HEK293 (cell line): Measurements from ENCODE around the gene SLC30A7.

ENCODE experiments used
- CTCF ChIA-PET: fragments of 350-600 bp; formaldehyde crosslinking; extraction: SDS; loops from one replicate; lab custom pipeline; 2021; ENCODE audit warnings: antibody characterized with exemption; lab: Yijun Ruan, JAX
- POLR2A ChIA-PET: fragments of 300-600 bp; formaldehyde crosslinking; extraction: SDS; loops from one replicate; lab custom pipeline; 2020; ENCODE audit warnings: antibody characterized with exemption, inconsistent platforms; lab: Yijun Ruan, JAX
- H3K27ac ChIP-seq: fragments of 200-500 bp; sonication (Bioruptor generic); 2 replicates; pipeline ENCODE4 v1.5.1; 2014; ENCODE audit warnings: low read depth, low read length, control low read depth, inconsistent platforms; ENCODE audit errors: extremely low read depth
- H3K36me3 ChIP-seq, 2 experiments: fragments of 200-500 bp in 1 of 2; sonication (Bioruptor generic) in 1 of 2; 1 replicate in 1 of 2; 2 replicates in 1 of 2; pipeline ENCODE4 v1.5.1; 2014 to 2017; ENCODE audit warnings: inconsistent platforms in 2 of 2, low read length in 2 of 2; ENCODE audit not compliant: control insufficient read depth in 2 of 2, insufficient read depth in 1 of 2
- H3K4me1 ChIP-seq: fragments of 200-500 bp; sonication (Bioruptor generic); 2 replicates; pipeline ENCODE4 v1.5.1; 2014; ENCODE audit warnings: mild to moderate bottlenecking, low read length, inconsistent platforms; ENCODE audit not compliant: control insufficient read depth, insufficient read depth
- H3K4me3 ChIP-seq: 2 replicates; pipeline ENCODE4 v1.5.1; 2011; ENCODE audit warnings: low read depth, mild to moderate bottlenecking, control low read depth, low read length, moderate library complexity
- H3K9me3 ChIP-seq: fragments of 200-500 bp; sonication (Bioruptor generic); 2 replicates; pipeline ENCODE4 v1.5.1; 2014; ENCODE audit warnings: low read depth, low read length, inconsistent platforms; ENCODE audit not compliant: control insufficient read depth, insufficient read depth
- GFI1B ChIP-seq: fragments of 450-650 bp; formaldehyde crosslinking; IDR thresholded peaks from 2 replicates; pipeline ENCODE4 v1.5.1; 2016; ENCODE audit warnings: missing biosample characterization, missing genetic modification characterization
- KLF1 ChIP-seq: fragments of 450-650 bp; formaldehyde crosslinking; IDR thresholded peaks from 2 replicates; pipeline ENCODE4 v1.5.1; 2016; ENCODE audit warnings: missing biosample characterization, missing genetic modification characterization
- OSR2 ChIP-seq: fragments of 450-650 bp; formaldehyde crosslinking; IDR thresholded peaks from 2 replicates; pipeline ENCODE4 v1.5.1; 2016; ENCODE audit warnings: missing biosample characterization, missing genetic modification characterization
- REPIN1 ChIP-seq: fragments of 450-650 bp; formaldehyde crosslinking; IDR thresholded peaks from 2 replicates; pipeline ENCODE4 v1.5.1; 2017; ENCODE audit warnings: missing biosample characterization, missing genetic modification characterization, low read depth
- SP2 ChIP-seq: fragments of 450-650 bp; formaldehyde crosslinking; IDR thresholded peaks from 2 replicates; pipeline ENCODE4 v1.5.1; 2016; ENCODE audit warnings: missing biosample characterization, missing genetic modification characterization
- SP3 ChIP-seq: fragments of 450-650 bp; formaldehyde crosslinking; IDR thresholded peaks from 2 replicates; pipeline ENCODE4 v1.5.1; 2016; ENCODE audit warnings: missing biosample characterization, missing genetic modification characterization
- TRIM28 ChIP-seq: IDR thresholded peaks from 2 replicates; pipeline ENCODE4 v1.6.1; 2011; ENCODE audit warnings: low read length, control low read depth, borderline replicate concordance
- ZBTB48 ChIP-seq: fragments of 450-650 bp; formaldehyde crosslinking; IDR thresholded peaks from 2 replicates; pipeline ENCODE4 v1.5.1; 2016; ENCODE audit warnings: missing biosample characterization, missing genetic modification characterization
- ZEB2 ChIP-seq: fragments of 450-650 bp; formaldehyde crosslinking; IDR thresholded peaks from 2 replicates; pipeline ENCODE4 v1.5.1; 2016; ENCODE audit warnings: missing biosample characterization, missing genetic modification characterization
- ZFP37 ChIP-seq: fragments of 450-650 bp; formaldehyde crosslinking; IDR thresholded peaks from 2 replicates; pipeline ENCODE4 v1.5.1; 2016; ENCODE audit warnings: missing biosample characterization, missing genetic modification characterization
- ZNF10 ChIP-seq: fragments of 450-650 bp; formaldehyde crosslinking; IDR thresholded peaks from 2 replicates; pipeline ENCODE4 v1.5.1; 2017; ENCODE audit warnings: missing biosample characterization, missing genetic modification characterization
- ZNF114 ChIP-seq: fragments of 450-650 bp; formaldehyde crosslinking; IDR thresholded peaks from 2 replicates; pipeline ENCODE4 v1.5.0; 2017; ENCODE audit warnings: missing biosample characterization, missing genetic modification characterization
- ZNF146 ChIP-seq: fragments of 450-650 bp; formaldehyde crosslinking; IDR thresholded peaks from 2 replicates; pipeline ENCODE4 v1.5.1; 2016; ENCODE audit warnings: missing biosample characterization, missing genetic modification characterization
- ZNF169 ChIP-seq: fragments of 450-650 bp; formaldehyde crosslinking; IDR thresholded peaks from 2 replicates; pipeline ENCODE4 v1.5.1; 2016; ENCODE audit warnings: missing biosample characterization, missing genetic modification characterization
- ZNF211 ChIP-seq: fragments of 450-650 bp; formaldehyde crosslinking; IDR thresholded peaks from 2 replicates; pipeline ENCODE4 v1.5.1; 2016; ENCODE audit warnings: low read depth, missing biosample characterization, missing genetic modification characterization
- ZNF214 ChIP-seq: fragments of 450-650 bp; formaldehyde crosslinking; IDR thresholded peaks from 2 replicates; pipeline ENCODE4 v1.5.1; 2017; ENCODE audit warnings: missing biosample characterization, mild to moderate bottlenecking, missing genetic modification characterization, borderline replicate concordance
- ZNF23 ChIP-seq: fragments of 450-650 bp; formaldehyde crosslinking; IDR thresholded peaks from 2 replicates; pipeline ENCODE4 v1.5.1; 2016; ENCODE audit warnings: missing biosample characterization, missing genetic modification characterization, borderline replicate concordance
- ZNF311 ChIP-seq: fragments of 450-650 bp; formaldehyde crosslinking; IDR thresholded peaks from 2 replicates; pipeline ENCODE4 v1.5.1; 2017; ENCODE audit warnings: missing biosample characterization, missing genetic modification characterization, borderline replicate concordance
- ZNF366 ChIP-seq: fragments of 450-650 bp; formaldehyde crosslinking; conservative IDR thresholded peaks from 2 replicates; pipeline ENCODE4 v1.5.1; 2016; ENCODE audit warnings: missing biosample characterization, missing genetic modification characterization
- ZNF37A ChIP-seq: fragments of 450-650 bp; IDR thresholded peaks from 2 replicates; pipeline ENCODE4 v1.5.1; 2018; ENCODE audit warnings: missing biosample characterization, missing genetic modification characterization
- ZNF423 ChIP-seq: fragments of 450-650 bp; formaldehyde crosslinking; IDR thresholded peaks from 2 replicates; pipeline ENCODE4 v1.5.1; 2016; ENCODE audit warnings: missing biosample characterization, missing genetic modification characterization
- ZNF521 ChIP-seq: fragments of 450-650 bp; formaldehyde crosslinking; IDR thresholded peaks from 2 replicates; pipeline ENCODE4 v1.5.1; 2017; ENCODE audit warnings: missing biosample characterization, mild to moderate bottlenecking, missing genetic modification characterization
- ZNF561 ChIP-seq: fragments of 450-650 bp; IDR thresholded peaks from 2 replicates; pipeline ENCODE4 v1.5.1; 2018; ENCODE audit warnings: missing biosample characterization, missing genetic modification characterization, borderline replicate concordance
- ZNF623 ChIP-seq: fragments of 450-650 bp; formaldehyde crosslinking; IDR thresholded peaks from 2 replicates; pipeline ENCODE4 v1.5.1; 2016; ENCODE audit warnings: missing biosample characterization, missing genetic modification characterization
- ZNF707 ChIP-seq: fragments of 450-650 bp; formaldehyde crosslinking; IDR thresholded peaks from 2 replicates; pipeline ENCODE4 v1.5.1; 2016; ENCODE audit warnings: missing biosample characterization, missing genetic modification characterization
- ZNF76 ChIP-seq: fragments of 450-650 bp; formaldehyde crosslinking; IDR thresholded peaks from 2 replicates; pipeline ENCODE4; 2016; ENCODE audit warnings: low read depth, missing biosample characterization, missing genetic modification characterization, borderline replicate concordance
- ZNF792 ChIP-seq: fragments of 450-650 bp; formaldehyde crosslinking; IDR thresholded peaks from 2 replicates; pipeline ENCODE4 v1.5.1; 2016; ENCODE audit warnings: missing biosample characterization, missing genetic modification characterization
- TF ChIP-seq, protein P1 (sequence below): fragments of 450-650 bp; formaldehyde crosslinking; IDR thresholded peaks from 2 replicates; pipeline ENCODE4 v1.5.1; 2016; ENCODE audit warnings: missing biosample characterization, missing genetic modification characterization
- TF ChIP-seq, protein P2 (sequence below): fragments of 450-650 bp; formaldehyde crosslinking; IDR thresholded peaks from 2 replicates; pipeline ENCODE4 v1.5.1; 2017; ENCODE audit warnings: missing biosample characterization, mild to moderate bottlenecking, missing genetic modification characterization, moderate library complexity
- TF ChIP-seq, protein P3 (sequence below): fragments of 450-650 bp; formaldehyde crosslinking; IDR thresholded peaks from 2 replicates; pipeline ENCODE4 v1.5.1; 2016; ENCODE audit warnings: missing biosample characterization, missing genetic modification characterization

The SLC30A7 gene

DNA sequence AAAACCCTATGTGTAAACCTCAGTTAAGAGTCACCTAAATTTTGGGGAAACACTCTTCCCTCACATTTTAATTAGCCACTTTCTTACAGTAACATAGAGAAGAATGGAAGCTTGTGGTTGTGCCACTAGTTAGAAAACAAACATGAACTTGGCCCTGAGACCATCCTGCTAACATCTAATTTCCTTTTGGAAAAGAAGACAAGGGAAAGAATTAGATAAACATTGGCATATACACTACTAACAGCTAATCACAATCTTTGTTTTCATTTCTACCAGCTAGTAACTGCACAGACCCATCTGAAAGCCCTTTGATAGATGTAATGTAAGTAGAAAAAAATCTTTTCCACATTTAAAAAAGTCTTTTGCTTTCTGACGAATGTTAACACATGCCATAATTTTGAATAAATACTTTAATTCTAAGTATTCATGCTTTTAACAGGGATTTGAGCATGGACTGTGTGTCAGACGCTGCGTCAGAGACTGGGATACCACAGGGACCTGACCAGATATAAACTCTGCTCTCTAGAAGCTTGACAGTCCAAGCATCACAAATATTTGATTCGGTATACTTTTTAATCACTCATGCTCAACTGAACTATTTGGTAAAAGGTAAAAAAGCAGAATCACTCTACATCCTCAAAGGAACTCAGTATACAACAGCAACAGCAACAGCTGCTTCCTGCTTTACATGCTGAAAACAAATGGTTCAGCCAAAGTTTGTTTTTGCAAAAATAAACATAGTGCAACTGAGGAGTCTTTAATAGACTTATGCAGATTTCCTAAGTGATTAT lies 99.5 kb downstream of the SLC30A7 start:
- TF ChIP-seq ZNF521 (tag by site-specific recombination) = no peak
- TF ChIP-seq, protein P1, sequence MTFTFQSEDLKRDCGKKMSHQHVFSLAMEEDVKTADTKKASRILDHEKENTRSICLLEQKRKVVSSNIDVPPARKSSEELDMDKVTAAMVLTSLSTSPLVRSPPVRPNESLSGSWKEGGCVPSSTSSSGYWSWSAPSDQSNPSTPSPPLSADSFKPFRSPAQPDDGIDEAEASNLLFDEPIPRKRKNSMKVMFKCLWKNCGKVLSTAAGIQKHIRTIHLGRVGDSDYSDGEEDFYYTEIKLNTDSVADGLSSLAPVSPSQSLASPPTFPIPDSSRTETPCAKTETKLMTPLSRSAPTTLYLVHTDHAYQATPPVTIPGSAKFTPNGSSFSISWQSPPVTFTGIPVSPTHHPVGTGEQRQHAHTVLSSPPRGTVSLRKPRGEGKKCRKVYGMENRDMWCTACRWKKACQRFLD (tag by site-specific recombination) = no peak
- no peak for TF ChIP-seq ZFP37 (tag by site-specific recombination)
- TF ChIP-seq ZNF366 (tag by site-specific recombination) = no peak
- no peak for TF ChIP-seq ZEB2 (tag by site-specific recombination)
- TF ChIP-seq KLF1 (tag by site-specific recombination) = no peak
- TF ChIP-seq ZNF707 = no peak
- no peak for TF ChIP-seq ZNF311
- TF ChIP-seq ZNF561 (tag by site-specific recombination) = no peak
- no peaks in the 10 kb centered on the region for H3K9me3 ChIP-seq
- no peak overlapping the region for H3K4me3 ChIP-seq
- ChIA-PET CTCF (no interaction called here), POLR2A (no interaction called here)
- no peaks in the 10 kb centered on the region for H3K4me1 ChIP-seq
- no peak overlapping the region for H3K27ac ChIP-seq
- peaks cover 13 to 54% of the 10 kb centered on the region in 2 experiments for H3K36me3 ChIP-seq

DNA sequence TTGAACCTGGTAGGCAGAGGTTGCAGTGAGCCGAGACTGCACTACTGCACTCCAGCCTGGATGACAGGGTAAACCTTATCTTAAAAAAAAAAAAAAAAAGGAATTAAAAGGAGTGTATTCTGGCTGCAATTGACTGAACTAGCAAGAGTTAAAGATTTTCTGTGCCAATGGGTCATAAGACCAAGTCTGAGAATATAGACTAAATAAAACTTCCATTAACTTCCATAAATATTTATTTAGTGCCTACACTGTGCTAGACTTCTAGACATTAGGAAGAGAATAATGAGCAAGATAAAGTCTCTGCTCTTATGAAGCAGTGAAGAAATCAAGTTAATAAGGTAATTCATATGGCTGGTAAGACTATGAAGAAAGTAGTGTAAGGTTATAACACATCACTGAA lies 102.5 kb downstream of the SLC30A7 start:
- H3K4me3 ChIP-seq = no peak overlapping the region
- TF ChIP-seq ZNF10 (no peak), GFI1B (tag by site-specific recombination) (no peak), ZNF23 (tag by site-specific recombination) (no peak), ZNF623 (no peak)
- TF ChIP-seq, all 188 proteins: peak for 0
- CTCF ChIA-PET = no interaction called here
- H3K36me3 ChIP-seq = peaks cover 7 to 49% of the 10 kb centered on the region in 2 experiments; a peak in 2 of 3 replicates
- no peaks in the 10 kb centered on the region for H3K9me3 ChIP-seq
- no peak overlapping the region for H3K27ac ChIP-seq
- H3K4me1 ChIP-seq = peaks cover 8% of the 10 kb centered on the region
- POLR2A ChIA-PET = no interaction called here

- peaks cover 8% of the 10 kb centered on the region for H3K4me1 ChIP-seq
Observed at GRCh38 chr1:101000131-101000873, 104.4 kb downstream of the SLC30A7 start.

More at GRCh38 chr1:101000131-101000873, 104.4 kb downstream of the SLC30A7 start:
- TF ChIP-seq ZNF169 (tag by site-specific recombination) (no peak), GFI1B (tag by site-specific recombination) (no peak), ZNF76 (tag by site-specific recombination) (no peak), SP3 (tag by site-specific recombination) (no peak), ZNF114 (tag by site-specific recombination) (no peak), ZNF423 (tag by site-specific recombination) (no peak), ZNF792 (tag by site-specific recombination) (no peak), TRIM28 (no peak), ZNF10 (no peak), ZNF146 (tag by site-specific recombination) (no peak), OSR2 (tag by site-specific recombination) (no peak), ZNF37A (tag by site-specific recombination) (no peak), ZNF214 (tag by site-specific recombination) (no peak), REPIN1 (no peak), ZNF211 (tag by site-specific recombination) (no peak), ZBTB48 (tag by site-specific recombination) (no peak), SP2 (tag by site-specific recombination) (no peak)
- TF ChIP-seq, protein P2, sequence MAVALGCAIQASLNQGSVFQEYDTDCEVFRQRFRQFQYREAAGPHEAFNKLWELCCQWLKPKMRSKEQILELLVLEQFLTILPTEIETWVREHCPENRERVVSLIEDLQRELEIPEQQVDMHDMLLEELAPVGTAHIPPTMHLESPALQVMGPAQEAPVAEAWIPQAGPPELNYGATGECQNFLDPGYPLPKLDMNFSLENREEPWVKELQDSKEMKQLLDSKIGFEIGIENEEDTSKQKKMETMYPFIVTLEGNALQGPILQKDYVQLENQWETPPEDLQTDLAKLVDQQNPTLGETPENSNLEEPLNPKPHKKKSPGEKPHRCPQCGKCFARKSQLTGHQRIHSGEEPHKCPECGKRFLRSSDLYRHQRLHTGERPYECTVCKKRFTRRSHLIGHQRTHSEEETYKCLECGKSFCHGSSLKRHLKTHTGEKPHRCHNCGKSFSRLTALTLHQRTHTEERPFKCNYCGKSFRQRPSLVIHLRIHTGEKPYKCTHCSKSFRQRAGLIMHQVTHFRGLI (tag by site-specific recombination) = no peak
- TF ChIP-seq, protein P3, sequence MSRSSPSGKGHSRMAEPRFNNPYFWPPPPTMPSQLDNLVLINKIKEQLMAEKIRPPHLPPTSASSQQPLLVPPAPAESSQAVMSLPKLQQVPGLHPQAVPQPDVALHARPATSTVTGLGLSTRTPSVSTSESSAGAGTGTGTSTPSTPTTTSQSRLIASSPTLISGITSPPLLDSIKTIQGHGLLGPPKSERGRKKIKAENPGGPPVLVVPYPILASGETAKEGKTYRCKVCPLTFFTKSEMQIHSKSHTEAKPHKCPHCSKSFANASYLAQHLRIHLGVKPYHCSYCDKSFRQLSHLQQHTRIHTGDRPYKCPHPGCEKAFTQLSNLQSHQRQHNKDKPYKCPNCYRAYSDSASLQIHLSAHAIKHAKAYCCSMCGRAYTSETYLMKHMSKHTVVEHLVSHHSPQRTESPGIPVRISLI (tag by site-specific recombination) = no peak
- Histone ChIP-seq H3K9me3 (no peaks in the 10 kb centered on the region), H3K4me3 (no peak overlapping the region), H3K36me3 (peaks cover 7 to 41% of the 10 kb centered on the region in 2 experiments; a peak in 2 of 3 replicates), H3K27ac (no peak overlapping the region)
- POLR2A ChIA-PET = no interaction called here
- CTCF ChIA-PET = no interaction called here
